GM18502 (cell line): ENCODE results near the gene ITGA2.

Experiments
- ATAC-seq: cut with Tn5 transposase; IDR thresholded peaks from one replicate; pipeline ENCODE4 v1.9.1; 2021; ENCODE audit warnings: mild to moderate bottlenecking; ENCODE audit not compliant: unreplicated experiment, poor library complexity

The ITGA2 gene

GRCh38 chr5:53045263-53045662 lies 56.1 kb downstream of the ITGA2 start:
- ATAC-seq, result no peak

- no peak for ATAC-seq
Observed at GRCh38 chr5:53048248-53048647, 59.1 kb downstream of the ITGA2 start.

GRCh38 chr5:53052499-53052898 lies 63.3 kb downstream of the ITGA2 start:
- no peak for ATAC-seq

GRCh38 chr5:53053364-53053763 lies 64.2 kb downstream of the ITGA2 start:
- ATAC-seq, result no peak

GRCh38 chr5:53055365-53055764 lies 66.2 kb downstream of the ITGA2 start:
- ATAC-seq, result no peak

GRCh38 chr5:53059281-53059680 lies 70.1 kb downstream of the ITGA2 start:
- ATAC-seq, result no peak

- ATAC-seq, result no peak
Observed at GRCh38 chr5:53063176-53063575, 74.0 kb downstream of the ITGA2 start.

- ATAC-seq, result no peak
Observed at GRCh38 chr5:53063791-53064190, 74.6 kb downstream of the ITGA2 start.

- ATAC-seq, result no peak
Observed at GRCh38 chr5:53066088-53066487, 76.9 kb downstream of the ITGA2 start.

- no peak for ATAC-seq
Observed at GRCh38 chr5:53067641-53068040, 78.5 kb downstream of the ITGA2 start.

- no peak for ATAC-seq
Observed at GRCh38 chr5:53068291-53068836, 79.2 kb downstream of the ITGA2 start.

GRCh38 chr5:53069626-53070025 lies 80.5 kb downstream of the ITGA2 start:
- no peak for ATAC-seq

GRCh38 chr5:53071298-53071697 lies 82.1 kb downstream of the ITGA2 start:
- no peak for ATAC-seq

- no peak for ATAC-seq
Observed at GRCh38 chr5:53071738-53072137, 82.6 kb downstream of the ITGA2 start.

GRCh38 chr5:53073348-53073747 lies 84.2 kb downstream of the ITGA2 start:
- ATAC-seq, result no peak

GRCh38 chr5:53076014-53076583 lies 86.9 kb downstream of the ITGA2 start:
- ATAC-seq, result no peak

GRCh38 chr5:53080271-53080670 lies 91.1 kb downstream of the ITGA2 start:
- ATAC-seq, result no peak

- no peak for ATAC-seq
Observed at GRCh38 chr5:53083927-53084326, 94.8 kb downstream of the ITGA2 start.

- ATAC-seq, result no peak
Observed at GRCh38 chr5:53084546-53085255, 95.5 kb downstream of the ITGA2 start.

GRCh38 chr5:53087171-53087570 lies 98.0 kb downstream of the ITGA2 start:
- no peak for ATAC-seq

- no peak for ATAC-seq
Observed at GRCh38 chr5:53087621-53088121, 98.5 kb downstream of the ITGA2 start.
